Osteoblast (primary cell): ENCODE data around the gene TMEM61. TPM values are rescaled to one million over a fixed set of nuclear protein-coding genes. Genes with fewer than 3 reads are reported as not detected.
A peak's percentile ranks its signal among the peaks of the same experiment; 100 is the strongest.

ENCODE experiments used
- DNase-seq: peaks from one replicate; pipeline ENCODE4 v3.0.0; 2011; ENCODE audit warnings: low spot score, mixed read lengths; ENCODE audit not compliant: insufficient read length; ENCODE audit errors: missing footprints
- H2AFZ ChIP-seq: 2 replicates; pipeline ENCODE4 v1.6.0; 2011; ENCODE audit warnings: mild to moderate bottlenecking, low read length
- H3K27ac ChIP-seq: 2 replicates; pipeline ENCODE4 v1.5.1; 2011; ENCODE audit warnings: mild to moderate bottlenecking, low read depth, low read length, moderate library complexity
- H3K27me3 ChIP-seq: 2 replicates; pipeline ENCODE4 v1.6.0; 2012; ENCODE audit warnings: mild to moderate bottlenecking, control low read depth, inconsistent platforms, low read length, moderate library complexity; ENCODE audit not compliant: insufficient read depth
- H3K36me3 ChIP-seq: 2 replicates; pipeline ENCODE4 v1.5.1; 2011; ENCODE audit warnings: mild to moderate bottlenecking, low read length, control low read depth, moderate library complexity; ENCODE audit not compliant: insufficient read depth
- H3K4me1 ChIP-seq: 2 replicates; pipeline ENCODE4 v1.5.1; 2011; ENCODE audit warnings: mild to moderate bottlenecking, low read length, control low read depth, moderate library complexity; ENCODE audit not compliant: insufficient read depth
- H3K4me2 ChIP-seq: 2 replicates; pipeline ENCODE4 v1.6.0; 2011; ENCODE audit warnings: mild to moderate bottlenecking, low read length; ENCODE audit not compliant: insufficient read depth
- H3K4me3 ChIP-seq: fragments of 200-600 bp; sonication (generic); 3 replicates; pipeline ENCODE4 v1.5.1; 2012; ENCODE audit warnings: mild to moderate bottlenecking, low read length, inconsistent platforms; ENCODE audit not compliant: insufficient read depth
- H3K79me2 ChIP-seq: 2 replicates; pipeline ENCODE4 v1.6.0; 2012; ENCODE audit warnings: mild to moderate bottlenecking, low read length, control low read depth, inconsistent platforms; ENCODE audit not compliant: insufficient read depth
- H3K9me3 ChIP-seq: 2 replicates; pipeline ENCODE4 v1.5.1; 2011; ENCODE audit warnings: low read depth, low read length, control low read depth
- H4K20me1 ChIP-seq: 2 replicates; pipeline ENCODE4 v1.6.0; 2012; ENCODE audit warnings: mild to moderate bottlenecking, low read length, control low read depth; ENCODE audit not compliant: insufficient read depth
- CTCF ChIP-seq: IDR thresholded peaks from 2 replicates; pipeline ENCODE4 v1.5.1; 2011; ENCODE audit warnings: mild to moderate bottlenecking, low read depth, low read length, moderate library complexity; ENCODE audit errors: extremely low read depth
- total RNA-seq: library from RNA; depleted of rRNA; stranded (reverse); fragments of >200 nt; gene quantifications from 2 replicates; pipeline ENCODE4 v1.2.3, GENCODE V29; 2012

The TMEM61 gene
- total RNA-seq, 1 donor = not detected

- no peak overlapping the region for H3K4me2 ChIP-seq
- TF ChIP-seq CTCF = no peak
- peaks cover 10% of the 10 kb centered on the region for H3K4me1 ChIP-seq
- H3K9me3 ChIP-seq = no peaks in the 10 kb centered on the region
- no peak overlapping the region for H3K4me3 ChIP-seq
- H2AFZ ChIP-seq = no peak overlapping the region
- H3K36me3 ChIP-seq = no peaks in the 10 kb centered on the region
- H3K79me2 ChIP-seq = no peaks in the 10 kb centered on the region
- H3K27ac ChIP-seq = no peak overlapping the region
- no peaks in the 10 kb centered on the region for H4K20me1 ChIP-seq
- no peak for DNase-seq
- no peaks in the 10 kb centered on the region for H3K27me3 ChIP-seq
Measured at GRCh38 chr1:54949053-54949452, 31.4 kb upstream of the TMEM61 start.

- no peak for DNase-seq
- Histone ChIP-seq H3K4me1 (peaks cover 10% of the 10 kb centered on the region), H4K20me1 (no peaks in the 10 kb centered on the region), H3K27me3 (no peaks in the 10 kb centered on the region), H3K79me2 (no peaks in the 10 kb centered on the region), H3K4me3 (peak overlapping the region; percentile 64), H2AFZ (peak overlapping the region; percentile 99), H3K9me3 (no peaks in the 10 kb centered on the region), H3K4me2 (peak overlapping the region; percentile 83), H3K36me3 (no peaks in the 10 kb centered on the region), H3K27ac (peak overlapping the region; percentile 50)
- TF ChIP-seq CTCF = no peak
Measured at GRCh38 chr1:54950006-54950368, 30.4 kb upstream of the TMEM61 start.

- no peaks in the 10 kb centered on the region for H4K20me1 ChIP-seq
- peak overlapping the region; percentile 50 for H3K27ac ChIP-seq
- no peaks in the 10 kb centered on the region for H3K36me3 ChIP-seq
- H3K27me3 ChIP-seq = no peaks in the 10 kb centered on the region
- DNase-seq = peak; percentile 89
- TF ChIP-seq CTCF = peak; percentile 85
- H3K9me3 ChIP-seq = no peaks in the 10 kb centered on the region
- peak overlapping the region; percentile 83 for H3K4me2 ChIP-seq
- H3K4me3 ChIP-seq = peak overlapping the region; percentile 64
- H3K79me2 ChIP-seq = no peaks in the 10 kb centered on the region
- H3K4me1 ChIP-seq = peaks cover 10% of the 10 kb centered on the region
- H2AFZ ChIP-seq = peak overlapping the region; percentile 99
Measured at GRCh38 chr1:54950369-54951163, 29.9 kb upstream of the TMEM61 start.

- Histone ChIP-seq H3K4me2 (no peak overlapping the region), H3K79me2 (no peaks in the 10 kb centered on the region), H3K9me3 (no peaks in the 10 kb centered on the region), H2AFZ (no peak overlapping the region), H3K27ac (no peak overlapping the region), H3K4me3 (no peak overlapping the region), H3K36me3 (no peaks in the 10 kb centered on the region), H3K4me1 (peaks cover 10% of the 10 kb centered on the region), H3K27me3 (no peaks in the 10 kb centered on the region), H4K20me1 (no peaks in the 10 kb centered on the region)
- no peak for DNase-seq
- no peak for TF ChIP-seq CTCF
Measured at GRCh38 chr1:54951810-54952226, 28.6 kb upstream of the TMEM61 start.
